Activated naive CD4-positive, alpha-beta T cell treated with anti-CD3 and anti-CD28 coated beads for 36 hours (primary cell): ENCODE data around the gene CADM4. TPM values are rescaled to one million over a fixed set of nuclear protein-coding genes. Genes with fewer than 3 reads are reported as not detected.
A peak's percentile ranks its signal among the peaks of the same experiment; 100 is the strongest.

ENCODE experiments used
- CTCF ChIA-PET: fragments of 350-600 bp; sonication (Branson Sonifier 250); formaldehyde crosslinking; loops from one replicate; lab custom pipeline; 2021; ENCODE audit warnings: antibody characterized with exemption; lab: Charles Lee
- DNase-seq: peaks from one replicate; pipeline ENCODE4 v3.0.0-alpha.2; 2020
- H3K27ac Mint-ChIP-seq: one replicate; pipeline ENCODE4 v1.8.0; 2021; ENCODE audit warnings: mild to moderate bottlenecking, mixed read lengths
- H3K27me3 Mint-ChIP-seq: one replicate; pipeline ENCODE4 v1.8.0; 2021; ENCODE audit warnings: low read depth, mixed read lengths
- H3K36me3 Mint-ChIP-seq: one replicate; pipeline ENCODE4 v1.8.0; 2021; ENCODE audit warnings: low read depth, mixed read lengths
- H3K4me1 Mint-ChIP-seq: one replicate; pipeline ENCODE4 v1.8.0; 2021; ENCODE audit warnings: low read depth, mixed read lengths
- H3K4me3 Mint-ChIP-seq: one replicate; pipeline ENCODE4 v1.8.0; 2021; ENCODE audit warnings: mild to moderate bottlenecking, moderate library complexity, mixed read lengths
- H3K9me3 Mint-ChIP-seq: one replicate; pipeline ENCODE4 v1.8.0; 2021; ENCODE audit warnings: mixed read lengths
- intact Hi-C: fragments of 100-400 bp; cut with micrococcal nuclease; formaldehyde crosslinking; loops from one replicate; pipeline ENCODE4 v1.15.1; 2023
- total RNA-seq, 2 experiments: library from RNA; stranded (reverse); gene quantifications; one replicate each; pipeline ENCODE4 v1.2.3, GENCODE V29; 2021

CADM4 gene
- total RNA-seq, 2 experiments from 2014 or later, result 0.64 to 0.67 TPM

DNA sequence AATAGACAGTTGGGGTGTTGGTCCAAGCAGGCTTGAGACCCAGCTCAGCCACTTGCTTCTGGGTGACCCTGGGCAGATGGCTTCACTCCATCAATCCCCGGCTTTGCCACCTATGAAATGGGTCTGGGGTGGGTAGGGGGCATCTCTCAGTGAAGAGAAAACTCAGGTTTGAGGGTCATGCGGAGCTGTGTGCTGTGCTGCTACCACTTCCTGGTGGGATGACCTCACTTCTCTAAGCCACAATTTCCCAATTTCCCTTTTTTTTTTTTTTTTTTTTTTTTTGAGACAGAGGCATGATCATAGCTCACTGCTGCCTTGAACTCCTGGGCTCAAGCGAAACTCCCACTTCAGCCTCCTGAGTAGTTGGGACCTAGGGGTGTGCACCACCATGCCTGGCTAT, 34.9 kb upstream of the CADM4 start:
- Mint-ChIP-seq H3K36me3 (no peaks in the 10 kb centered on the region), H3K4me1 (peaks cover 23% of the 10 kb centered on the region), H3K27ac (no peak overlapping the region), H3K9me3 (no peaks in the 10 kb centered on the region), H3K27me3 (no peaks in the 10 kb centered on the region), H3K4me3 (no peak overlapping the region)
- CTCF ChIA-PET, result no interaction called here
- DNase-seq, result no peak
- intact Hi-C loops, result no loop called here

DNA sequence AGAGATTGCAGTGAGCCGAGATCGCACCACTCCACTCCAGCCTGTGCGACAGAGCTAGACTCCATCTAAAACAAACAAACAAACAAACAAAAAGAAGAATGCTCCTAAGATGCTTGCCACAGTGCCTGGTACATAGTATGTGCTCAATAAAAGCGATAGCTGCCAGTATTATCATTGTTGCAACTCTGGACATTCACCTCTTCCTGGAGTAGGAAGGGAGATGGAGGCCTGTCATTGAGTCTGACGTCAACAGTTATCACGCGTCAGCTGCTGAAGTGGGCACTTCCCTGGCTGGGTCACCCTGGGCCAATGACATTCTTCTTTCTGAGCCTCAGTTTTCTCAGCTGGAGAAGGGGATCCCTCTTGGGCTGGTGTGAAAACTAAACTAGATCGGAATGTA, 34.5 kb upstream of the CADM4 start:
- no peak for DNase-seq
- no peaks in the 10 kb centered on the region for H3K36me3 Mint-ChIP-seq
- CTCF ChIA-PET, result interaction anchor here (0.7 kb wide), 1 partner anchor 59 kb away, joined by 3 read pairs; no protein-coding TSS in a partner anchor
- no peak overlapping the region for H3K4me3 Mint-ChIP-seq
- intact Hi-C loops, result no loop called here
- H3K27ac Mint-ChIP-seq, result no peak overlapping the region
- H3K9me3 Mint-ChIP-seq, result no peaks in the 10 kb centered on the region
- peaks cover 26% of the 10 kb centered on the region for H3K4me1 Mint-ChIP-seq
- H3K27me3 Mint-ChIP-seq, result no peaks in the 10 kb centered on the region

DNA sequence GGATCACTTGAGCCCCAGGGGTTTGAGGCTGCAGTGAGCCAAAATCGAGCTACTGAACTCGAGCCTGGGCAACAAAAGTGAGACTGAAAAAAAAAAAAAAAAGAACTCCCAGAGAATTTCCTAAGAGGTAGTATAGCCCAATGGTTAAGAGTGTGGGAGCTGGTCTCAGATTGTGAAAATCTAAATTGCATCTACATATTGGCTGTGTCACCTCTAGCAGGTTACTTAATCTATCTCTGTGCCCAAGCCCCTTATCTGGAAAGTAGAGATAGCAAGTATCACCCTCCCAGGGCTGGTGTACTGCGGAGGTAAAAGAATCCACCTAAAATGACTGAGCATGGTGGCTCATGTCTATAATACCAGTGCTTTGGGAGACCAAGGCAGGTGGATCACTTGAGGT, 34.0 kb upstream of the CADM4 start:
- Mint-ChIP-seq H3K27ac (no peak overlapping the region), H3K27me3 (no peaks in the 10 kb centered on the region), H3K36me3 (no peaks in the 10 kb centered on the region), H3K4me1 (peaks cover 31% of the 10 kb centered on the region), H3K9me3 (no peaks in the 10 kb centered on the region), H3K4me3 (no peak overlapping the region)
- no peak for DNase-seq
- intact Hi-C loops, result no loop called here
- CTCF ChIA-PET, result interaction anchor here (0.6 to 1.1 kb wide), 5 partner anchors 11 to 104 kb away, joined by 3 to 6 read pairs (median 3); no protein-coding TSS in a partner anchor

DNA sequence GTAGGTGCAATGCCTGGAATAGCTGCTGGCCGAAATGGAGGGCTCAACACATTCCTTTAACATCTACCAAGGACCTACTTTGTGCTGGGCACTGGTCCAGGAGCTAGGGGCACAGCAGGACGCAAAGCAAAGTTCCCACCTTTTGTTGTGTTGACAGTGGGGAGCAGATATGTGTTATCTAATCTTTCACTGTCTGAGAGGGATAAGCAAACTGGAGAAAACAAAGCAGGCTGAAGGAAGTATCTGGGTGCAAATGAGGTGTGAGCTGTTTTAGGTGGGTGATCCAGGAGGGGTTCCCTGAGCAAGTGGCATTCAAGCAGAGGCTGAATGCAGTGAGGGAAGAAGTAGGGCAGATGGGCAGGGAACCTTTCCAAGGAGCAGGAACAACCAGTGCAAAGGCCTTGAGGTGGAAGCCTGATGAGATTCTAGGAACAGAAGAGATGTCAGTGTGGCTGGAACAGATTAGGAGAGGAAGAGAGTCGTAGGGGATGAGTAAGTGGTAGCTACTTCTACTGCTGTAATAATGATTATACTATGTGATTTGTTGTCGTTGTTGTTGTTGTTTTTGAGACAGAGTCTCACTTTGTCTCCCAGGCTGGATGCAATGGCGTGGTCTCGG, 32.5 kb upstream of the CADM4 start:
- Mint-ChIP-seq H3K9me3 (no peaks in the 10 kb centered on the region), H3K27me3 (no peaks in the 10 kb centered on the region), H3K4me3 (no peak overlapping the region), H3K27ac (no peak overlapping the region), H3K36me3 (no peaks in the 10 kb centered on the region), H3K4me1 (peaks cover 44% of the 10 kb centered on the region)
- DNase-seq, result no peak
- intact Hi-C loops, result no loop called here
- CTCF ChIA-PET, result interaction anchor here (0.9 kb wide), 1 partner anchor 81 kb away, joined by 6 read pairs; no protein-coding TSS in a partner anchor

DNA sequence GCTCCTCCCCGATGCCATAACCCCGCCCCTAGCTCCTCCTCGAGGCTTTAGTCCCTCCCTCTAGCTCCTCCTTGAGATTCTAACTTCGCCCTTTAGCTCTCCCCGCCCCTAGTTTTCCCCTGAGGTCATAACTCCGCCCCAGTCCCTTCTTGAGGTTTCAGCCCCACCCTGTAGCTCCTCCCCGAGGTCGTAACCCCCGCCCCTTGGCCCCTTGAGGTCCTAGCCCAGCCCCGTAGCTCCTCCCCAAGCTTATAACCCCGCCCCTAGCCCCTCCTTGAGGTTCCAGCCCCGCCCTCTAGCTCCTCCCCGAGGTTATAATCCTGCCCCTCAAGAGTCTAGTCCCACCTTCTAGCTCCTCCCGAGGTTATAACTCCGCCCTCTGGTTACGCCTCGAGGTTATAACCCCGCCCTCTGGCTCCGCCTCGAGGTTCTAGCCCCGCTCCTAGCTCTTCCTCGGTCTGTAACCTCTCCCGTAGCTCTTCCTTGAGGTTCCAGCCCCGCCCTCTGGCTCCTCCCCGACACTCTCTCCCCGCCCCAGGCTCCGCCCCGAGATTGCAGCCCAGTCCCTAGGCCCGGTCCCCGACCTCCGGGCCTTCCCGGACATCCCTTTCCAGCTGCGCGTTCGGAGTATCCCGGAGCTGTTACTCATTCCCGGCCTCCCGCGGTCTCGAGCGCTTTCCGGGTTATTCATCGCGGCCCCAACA, 28.9 kb upstream of the CADM4 start:
- peak overlapping the region; percentile 77 for H3K27ac Mint-ChIP-seq
- no peaks in the 10 kb centered on the region for H3K36me3 Mint-ChIP-seq
- intact Hi-C loops, result loop anchor here (1.0 to 5.0 kb wide), 14 partner anchors 28 to 204 kb away; partner anchors contain the start of genes IRGQ, PHLDB3, SMG9 and ZNF283
- CTCF ChIA-PET, result interaction anchor here (0.6 to 1.9 kb wide), 32 partner anchors 9 to 241 kb away, joined by 3 to 11 read pairs (median 4); no protein-coding TSS in a partner anchor
- H3K9me3 Mint-ChIP-seq, result no peaks in the 10 kb centered on the region
- peaks cover 50% of the 10 kb centered on the region for H3K4me1 Mint-ChIP-seq
- no peaks in the 10 kb centered on the region for H3K27me3 Mint-ChIP-seq
- no peak for DNase-seq
- peak overlapping the region; percentile 82 for H3K4me3 Mint-ChIP-seq

DNA sequence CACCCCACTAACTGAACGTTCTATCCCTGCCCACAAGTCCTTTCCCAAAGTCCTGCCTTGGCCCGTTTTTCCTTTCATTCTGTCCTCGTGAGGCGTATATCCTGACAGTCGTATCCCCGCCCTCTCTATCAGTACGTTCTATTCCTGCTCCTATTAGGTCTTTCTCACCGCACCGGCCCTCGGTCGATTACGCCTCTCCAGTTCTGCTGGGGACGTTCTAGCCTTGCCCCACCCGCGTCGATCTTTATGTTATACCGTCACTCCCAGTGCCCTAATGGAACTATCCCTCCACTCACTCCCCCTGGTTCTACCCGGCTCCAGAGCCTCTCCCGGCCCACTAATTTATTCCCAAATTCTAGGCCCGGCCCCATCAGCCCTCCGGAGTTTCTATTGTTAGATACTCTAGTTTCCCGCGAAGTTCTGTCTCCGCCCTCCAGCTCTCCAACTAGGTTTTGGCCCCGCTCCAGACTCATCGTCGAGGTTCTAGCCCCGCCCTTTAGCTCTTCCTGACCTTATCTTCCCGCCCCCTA, 28.3 kb upstream of the CADM4 start:
- Mint-ChIP-seq H3K27me3 (no peaks in the 10 kb centered on the region), H3K27ac (peak overlapping the region; percentile 77), H3K36me3 (no peaks in the 10 kb centered on the region), H3K4me3 (peak overlapping the region; percentile 82), H3K9me3 (no peaks in the 10 kb centered on the region), H3K4me1 (peaks cover 50% of the 10 kb centered on the region)
- peak; percentile 99 for DNase-seq
- CTCF ChIA-PET, result interaction anchor here (0.6 to 1.9 kb wide), 30 partner anchors 10 to 241 kb away, joined by 3 to 11 read pairs (median 4); no protein-coding TSS in a partner anchor
- intact Hi-C loops, result loop anchor here (1.0 to 5.0 kb wide), 14 partner anchors 27 to 204 kb away; partner anchors contain the start of genes IRGQ, PHLDB3, SMG9 and ZNF283

DNA sequence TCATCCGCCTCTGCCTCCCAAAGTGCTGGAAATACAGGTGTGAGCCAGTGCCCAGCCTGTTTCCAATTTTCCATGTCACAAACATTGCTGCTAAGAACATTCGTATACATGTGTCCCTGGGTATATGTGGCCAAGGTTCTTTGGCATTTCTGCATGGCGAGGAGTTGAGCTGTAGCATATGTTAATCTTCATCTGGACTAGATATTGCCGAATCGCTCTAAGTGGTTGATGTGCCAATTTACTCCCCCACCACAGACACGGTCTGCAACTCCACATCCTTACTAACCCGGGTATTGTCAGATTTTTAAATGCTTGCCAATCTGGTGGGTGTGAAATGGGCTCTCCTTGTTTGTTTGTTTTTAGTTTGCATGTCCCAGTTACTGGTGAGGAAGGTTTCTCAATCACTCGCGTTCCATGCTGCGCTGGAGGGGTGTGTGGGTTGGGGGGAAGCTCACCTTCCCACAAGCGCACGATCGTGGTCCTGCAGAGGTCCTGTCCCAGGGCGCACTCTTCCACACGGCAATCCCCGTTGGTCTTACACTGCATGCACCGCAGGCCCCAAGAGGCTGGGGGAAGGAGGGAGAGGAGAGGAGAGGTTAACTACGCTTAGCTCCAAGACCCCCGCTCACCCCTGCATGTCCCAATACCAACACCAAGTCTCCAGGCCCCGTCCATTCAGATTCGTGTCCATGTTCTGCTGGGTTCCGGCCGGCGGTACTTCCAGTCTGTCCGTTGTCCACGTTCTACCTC, 27.7 kb upstream of the CADM4 start:
- H3K4me1 Mint-ChIP-seq, result peaks cover 52% of the 10 kb centered on the region

DNA sequence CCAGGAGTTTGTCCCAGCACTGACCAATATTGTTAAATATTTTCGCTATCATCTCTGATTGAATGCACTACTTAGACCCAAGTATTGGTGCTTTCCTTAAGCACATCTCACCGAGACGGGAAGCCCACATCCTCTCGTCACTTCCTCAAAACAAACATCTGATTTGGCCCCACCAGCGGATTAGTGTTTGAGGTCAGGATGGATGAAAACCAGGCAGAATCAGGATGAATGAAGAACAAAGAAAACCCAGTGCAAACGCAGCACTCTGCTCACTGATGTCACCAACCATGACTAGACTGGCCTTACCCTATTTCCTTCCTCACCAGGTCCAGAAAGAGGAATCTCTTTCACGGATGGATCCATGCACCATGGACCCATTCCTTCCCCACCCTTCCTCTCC, 24.4 kb upstream of the CADM4 start:
- H3K9me3 Mint-ChIP-seq, result peaks cover 5% of the 10 kb centered on the region
- CTCF ChIA-PET, result no interaction called here
- intact Hi-C loops, result no loop called here
- no peak overlapping the region for H3K4me3 Mint-ChIP-seq
- H3K27me3 Mint-ChIP-seq, result no peaks in the 10 kb centered on the region
- DNase-seq, result peak; percentile 70
- peaks cover 39% of the 10 kb centered on the region for H3K4me1 Mint-ChIP-seq
- H3K36me3 Mint-ChIP-seq, result peaks cover 6% of the 10 kb centered on the region
- peak overlapping the region; percentile 26 for H3K27ac Mint-ChIP-seq

More for the DNA sequence above, 27.7 kb upstream of the CADM4 start:
- Mint-ChIP-seq H3K36me3 (peaks cover 1% of the 10 kb centered on the region), H3K27me3 (no peaks in the 10 kb centered on the region), H3K27ac (peak overlapping the region; percentile 77), H3K9me3 (no peaks in the 10 kb centered on the region), H3K4me3 (peak overlapping the region; percentile 82)
- intact Hi-C loops, result loop anchor here (5.0 kb wide), 1 partner anchor 55 kb away; no protein-coding TSS in a partner anchor
- DNase-seq, result no peak
- CTCF ChIA-PET, result interaction anchor here (1.3 to 1.9 kb wide), 3 partner anchors 73 to 148 kb away, joined by 4 to 6 read pairs (median 5); no protein-coding TSS in a partner anchor

DNA sequence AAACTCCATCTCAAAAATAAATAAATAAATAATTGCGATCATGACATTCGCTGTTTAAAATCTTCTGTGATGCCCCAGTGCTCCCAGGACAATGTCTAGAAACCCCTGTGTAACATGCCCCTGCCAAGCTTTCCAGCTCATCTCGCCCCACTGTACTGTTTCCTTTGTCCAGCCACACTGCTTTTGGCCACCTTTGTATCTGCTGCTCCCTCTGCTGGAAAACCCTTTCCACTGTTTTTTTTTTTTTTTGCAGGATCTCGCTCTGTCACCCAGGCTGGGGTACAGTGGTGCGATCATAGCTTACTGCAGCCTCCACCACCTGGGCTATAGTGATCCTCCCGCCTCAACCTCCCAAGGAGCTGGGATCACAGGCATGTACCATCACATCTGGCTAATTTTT, 22.8 kb upstream of the CADM4 start:
- peaks cover 14% of the 10 kb centered on the region for H3K9me3 Mint-ChIP-seq

DNA sequence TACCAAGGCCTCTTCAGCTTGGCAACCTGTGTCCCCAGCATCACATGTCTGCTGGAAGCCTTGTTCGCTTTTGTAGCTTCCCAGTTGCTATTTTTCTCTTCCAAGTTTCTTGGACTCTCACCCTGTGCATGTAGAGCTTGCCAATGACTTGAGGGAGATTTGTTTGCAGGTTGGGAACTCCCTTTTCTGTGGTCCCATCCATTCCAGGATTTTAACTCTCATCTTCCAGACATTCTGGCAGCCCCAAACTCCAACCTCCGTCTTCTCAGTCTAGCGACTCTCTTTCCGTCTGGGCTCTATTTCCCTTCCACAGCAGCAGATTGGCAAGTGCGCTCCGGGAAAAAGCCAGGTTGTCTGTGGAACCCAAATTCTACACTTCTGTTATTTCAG, 21.3 kb upstream of the CADM4 start:
- H3K4me3 Mint-ChIP-seq, result no peak overlapping the region
- no peak for DNase-seq
- CTCF ChIA-PET, result no interaction called here
- peaks cover 18% of the 10 kb centered on the region for H3K36me3 Mint-ChIP-seq
- intact Hi-C loops, result no loop called here
- H3K9me3 Mint-ChIP-seq, result peaks cover 14% of the 10 kb centered on the region
- peaks cover 20% of the 10 kb centered on the region for H3K4me1 Mint-ChIP-seq
- no peaks in the 10 kb centered on the region for H3K27me3 Mint-ChIP-seq
- no peak overlapping the region for H3K27ac Mint-ChIP-seq

More for the DNA sequence above, 22.8 kb upstream of the CADM4 start:
- H3K27me3 Mint-ChIP-seq, result no peaks in the 10 kb centered on the region
- no peak overlapping the region for H3K27ac Mint-ChIP-seq
- no peak for DNase-seq
- H3K4me1 Mint-ChIP-seq, result peaks cover 26% of the 10 kb centered on the region
- intact Hi-C loops, result no loop called here
- CTCF ChIA-PET, result interaction anchor here (0.6 to 1.2 kb wide), 5 partner anchors 10 to 215 kb away, joined by 3 to 4 read pairs (median 4); no protein-coding TSS in a partner anchor
- peaks cover 14% of the 10 kb centered on the region for H3K36me3 Mint-ChIP-seq
- H3K4me3 Mint-ChIP-seq, result no peak overlapping the region

DNA sequence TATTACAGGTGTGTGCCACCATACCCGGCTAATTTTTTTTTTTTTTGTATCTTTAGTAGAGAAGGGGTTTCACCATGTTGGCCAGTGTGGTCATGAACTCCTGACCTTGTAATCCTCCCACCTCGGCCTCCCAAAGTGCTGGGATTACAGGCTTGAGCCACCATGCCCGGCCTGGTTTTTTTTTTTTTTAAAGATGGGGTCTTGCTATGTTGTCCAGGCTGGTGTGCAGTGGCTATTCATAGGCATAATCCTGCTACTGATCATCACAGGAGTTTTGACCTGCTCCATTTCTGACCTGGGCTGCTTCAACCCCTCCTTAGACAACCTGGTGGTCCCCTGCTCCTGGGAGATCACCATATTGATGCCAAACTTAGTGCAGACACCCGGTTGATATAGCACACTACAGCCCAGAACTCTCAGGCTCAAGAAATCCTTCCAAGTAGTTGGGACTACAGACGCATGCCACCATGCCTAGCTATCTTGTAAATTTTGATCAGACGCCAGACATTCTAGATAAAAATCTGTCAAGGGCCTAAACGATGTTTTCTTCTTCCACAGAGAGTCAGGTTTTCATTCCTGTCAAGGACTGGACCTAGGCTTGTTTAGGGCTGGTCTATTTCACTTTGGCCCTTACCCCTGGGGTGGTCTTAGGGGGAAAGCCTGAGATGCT, 20.8 kb upstream of the CADM4 start:
- no peak for DNase-seq
- no peaks in the 10 kb centered on the region for H3K27me3 Mint-ChIP-seq
- H3K9me3 Mint-ChIP-seq, result peaks cover 17% of the 10 kb centered on the region
- H3K4me1 Mint-ChIP-seq, result peaks cover 20% of the 10 kb centered on the region
- CTCF ChIA-PET, result no interaction called here
- H3K27ac Mint-ChIP-seq, result no peak overlapping the region
- intact Hi-C loops, result no loop called here
- peaks cover 22% of the 10 kb centered on the region for H3K36me3 Mint-ChIP-seq
- H3K4me3 Mint-ChIP-seq, result no peak overlapping the region
